ENCODE data around the gene SLC5A10. TPM values are rescaled to one million over a fixed set of nuclear protein-coding genes. Genes with fewer than 3 reads are reported as not detected.

SLC5A10 gene
- polyA plus RNA-seq, 1 donor from 2014 or later: not detected

GRCh38 chr17:19021622-19022083 lies 69.7 kb downstream of the SLC5A10 start:
- Histone ChIP-seq H3K27me3 (ENCODE audit: insufficient read depth, low read depth, low read length) (no peaks in the 10 kb centered on the region), H3K4me2 (ENCODE audit: low read length) (no peak overlapping the region), H4K20me1 (ENCODE audit: insufficient read depth) (no peaks in the 10 kb centered on the region), H3K9ac (ENCODE audit: low read length) (no peak overlapping the region), H3K4me3 (ENCODE audit: low read length) (no peak overlapping the region), H2AFZ (ENCODE audit: low read depth, low read length) (no peak overlapping the region), H3F3A (ENCODE audit: insufficient read depth, low read length, poor library complexity, severe bottlenecking) (no peaks in the 10 kb centered on the region), H3K27ac (ENCODE audit: low read length) (no peak overlapping the region), H3K9me3 (ENCODE audit: low read length) (no peaks in the 10 kb centered on the region), H3K79me2 (replicated peaks; ENCODE audit: insufficient read depth, low read length) (no peaks in the 10 kb centered on the region), H3K36me3 (ENCODE audit: insufficient read depth, low read length) (no peaks in the 10 kb centered on the region), H3K9me2 (ENCODE audit: insufficient read depth, low read length) (no peaks in the 10 kb centered on the region)
- TF ChIP-seq REST (IDR thresholded peaks at IDR 0.05; ENCODE audit: borderline replicate concordance) (no peak), EZH2 (IDR thresholded peaks at IDR 0.05; ENCODE audit: borderline replicate concordance, insufficient read depth, low read length, poor library complexity, severe bottlenecking) (no peak), SMC3 (conservative IDR thresholded peaks at IDR 0.05; ENCODE audit: poor library complexity) (no peak), MXI1 (conservative IDR thresholded peaks at IDR 0.05; ENCODE audit: poor library complexity, severe bottlenecking) (no peak), EP300 (conservative IDR thresholded peaks at IDR 0.05; ENCODE audit: poor library complexity, severe bottlenecking) (no peak), TAF1 (IDR thresholded peaks at IDR 0.05; ENCODE audit: low read depth) (no peak), RAD21 (conservative IDR thresholded peaks at IDR 0.05) (no peak), POLR2AphosphoS5 (IDR thresholded peaks at IDR 0.05) (no peak)
- TF ChIP-seq, protein P1, sequence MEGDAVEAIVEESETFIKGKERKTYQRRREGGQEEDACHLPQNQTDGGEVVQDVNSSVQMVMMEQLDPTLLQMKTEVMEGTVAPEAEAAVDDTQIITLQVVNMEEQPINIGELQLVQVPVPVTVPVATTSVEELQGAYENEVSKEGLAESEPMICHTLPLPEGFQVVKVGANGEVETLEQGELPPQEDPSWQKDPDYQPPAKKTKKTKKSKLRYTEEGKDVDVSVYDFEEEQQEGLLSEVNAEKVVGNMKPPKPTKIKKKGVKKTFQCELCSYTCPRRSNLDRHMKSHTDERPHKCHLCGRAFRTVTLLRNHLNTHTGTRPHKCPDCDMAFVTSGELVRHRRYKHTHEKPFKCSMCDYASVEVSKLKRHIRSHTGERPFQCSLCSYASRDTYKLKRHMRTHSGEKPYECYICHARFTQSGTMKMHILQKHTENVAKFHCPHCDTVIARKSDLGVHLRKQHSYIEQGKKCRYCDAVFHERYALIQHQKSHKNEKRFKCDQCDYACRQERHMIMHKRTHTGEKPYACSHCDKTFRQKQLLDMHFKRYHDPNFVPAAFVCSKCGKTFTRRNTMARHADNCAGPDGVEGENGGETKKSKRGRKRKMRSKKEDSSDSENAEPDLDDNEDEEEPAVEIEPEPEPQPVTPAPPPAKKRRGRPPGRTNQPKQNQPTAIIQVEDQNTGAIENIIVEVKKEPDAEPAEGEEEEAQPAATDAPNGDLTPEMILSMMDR (IDR thresholded peaks at IDR 0.05; ENCODE audit: poor library complexity, severe bottlenecking): no peak

DNA sequence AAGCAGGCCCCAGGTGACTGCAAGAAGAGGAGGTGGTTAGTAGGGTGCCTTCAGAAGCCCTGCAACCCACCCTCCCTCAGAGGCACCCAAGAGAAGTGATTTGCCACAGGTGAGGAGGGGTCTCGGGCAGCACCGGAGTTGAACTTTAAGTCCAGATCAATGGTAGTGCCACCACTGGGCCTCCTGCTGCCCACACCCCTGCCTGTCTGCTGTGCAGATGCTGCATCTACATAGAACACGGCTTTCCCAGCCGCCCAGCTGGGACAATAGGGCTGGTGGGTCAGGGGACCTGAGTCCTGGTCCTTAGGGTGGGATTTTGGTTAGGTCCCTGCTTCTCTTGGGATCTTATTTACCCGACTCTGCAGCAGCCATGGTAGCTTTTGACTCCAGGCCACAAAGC lies 70.2 kb downstream of the SLC5A10 start:
- Histone ChIP-seq H3K9me2 (ENCODE audit: insufficient read depth, low read length) (no peaks in the 10 kb centered on the region), H4K20me1 (ENCODE audit: insufficient read depth) (no peaks in the 10 kb centered on the region), H3K9ac (ENCODE audit: low read length) (no peak overlapping the region), H3K4me3 (ENCODE audit: low read length) (no peak overlapping the region), H3F3A (ENCODE audit: insufficient read depth, low read length, poor library complexity, severe bottlenecking) (no peaks in the 10 kb centered on the region), H3K4me2 (ENCODE audit: low read length) (no peak overlapping the region), H3K27ac (ENCODE audit: low read length) (no peak overlapping the region), H3K27me3 (ENCODE audit: insufficient read depth, low read depth, low read length) (no peaks in the 10 kb centered on the region), H3K36me3 (ENCODE audit: insufficient read depth, low read length) (no peaks in the 10 kb centered on the region), H2AFZ (ENCODE audit: low read depth, low read length) (no peak overlapping the region), H3K79me2 (replicated peaks; ENCODE audit: insufficient read depth, low read length) (no peaks in the 10 kb centered on the region), H3K9me3 (ENCODE audit: low read length) (no peaks in the 10 kb centered on the region)
- TF ChIP-seq SMC3 (conservative IDR thresholded peaks at IDR 0.05; ENCODE audit: poor library complexity) (no peak), EP300 (conservative IDR thresholded peaks at IDR 0.05; ENCODE audit: poor library complexity, severe bottlenecking) (no peak), TAF1 (IDR thresholded peaks at IDR 0.05; ENCODE audit: low read depth) (no peak), RAD21 (conservative IDR thresholded peaks at IDR 0.05) (no peak), REST (IDR thresholded peaks at IDR 0.05; ENCODE audit: borderline replicate concordance) (no peak), MXI1 (conservative IDR thresholded peaks at IDR 0.05; ENCODE audit: poor library complexity, severe bottlenecking) (no peak), EZH2 (IDR thresholded peaks at IDR 0.05; ENCODE audit: borderline replicate concordance, insufficient read depth, low read length, poor library complexity, severe bottlenecking) (no peak), POLR2AphosphoS5 (IDR thresholded peaks at IDR 0.05) (no peak)
- TF ChIP-seq, protein P1 (IDR thresholded peaks at IDR 0.05; ENCODE audit: poor library complexity, severe bottlenecking): no peak

All from neural cell (in vitro differentiated cells).